HG02759 (cell line): Measurements from ENCODE around the gene PEDS1.
"Not testable (repeated sequence)": the region's sequence is repeated elsewhere in the genome, so short reads cannot be mapped to it uniquely, and the experiment has no call there.

ENCODE experiments used
- ATAC-seq: cut with Tn5 transposase; IDR thresholded peaks from one replicate; pipeline ENCODE4 v1.9.1; 2021; ENCODE audit warnings: mild to moderate bottlenecking, moderate library complexity; ENCODE audit not compliant: unreplicated experiment

The PEDS1 gene

DNA sequence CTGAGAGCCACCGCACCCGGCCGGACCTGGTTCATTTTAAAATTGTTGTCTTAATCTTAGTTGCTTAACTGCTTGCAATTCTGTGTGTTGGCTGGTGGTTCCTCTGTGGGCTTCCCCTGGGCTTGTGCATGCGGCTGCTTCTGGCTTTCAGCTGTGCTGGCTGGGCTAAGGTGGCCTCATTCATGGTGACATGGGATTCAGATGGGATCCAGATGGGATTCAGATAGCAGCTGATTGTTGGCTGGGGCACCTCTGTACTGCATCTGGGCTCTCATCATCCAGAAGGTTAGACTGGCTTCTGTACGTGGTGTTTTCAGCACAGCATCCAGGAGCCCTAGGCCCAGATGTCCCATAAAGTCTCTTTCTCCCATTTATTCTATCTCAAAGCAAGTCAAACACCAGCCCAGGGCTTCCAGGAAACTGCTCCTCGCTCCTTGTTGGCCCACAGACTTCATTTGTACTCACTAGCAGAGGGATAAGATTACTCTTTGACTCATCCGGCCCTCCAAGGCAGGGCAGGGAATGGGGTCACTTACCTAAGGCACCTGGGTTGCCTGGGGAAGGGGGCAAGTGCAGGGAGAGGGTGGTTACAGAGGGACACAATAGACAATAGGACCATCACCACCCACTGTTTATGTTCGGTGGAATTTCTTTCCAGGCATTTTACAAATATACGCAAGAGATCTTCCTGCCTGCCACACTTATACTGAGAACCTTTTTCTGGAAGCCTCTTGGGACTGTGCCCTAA is 10.2 kb upstream of the PEDS1 start:
- no peak for ATAC-seq

GRCh38 chr20:50161494-50161893 is 8.0 kb upstream of the PEDS1 start:
- ATAC-seq, result not testable (repeated sequence)

GRCh38 chr20:50153153-50153499 is 397 bp downstream of the PEDS1 start:
- peak; percentile 1 for ATAC-seq

DNA sequence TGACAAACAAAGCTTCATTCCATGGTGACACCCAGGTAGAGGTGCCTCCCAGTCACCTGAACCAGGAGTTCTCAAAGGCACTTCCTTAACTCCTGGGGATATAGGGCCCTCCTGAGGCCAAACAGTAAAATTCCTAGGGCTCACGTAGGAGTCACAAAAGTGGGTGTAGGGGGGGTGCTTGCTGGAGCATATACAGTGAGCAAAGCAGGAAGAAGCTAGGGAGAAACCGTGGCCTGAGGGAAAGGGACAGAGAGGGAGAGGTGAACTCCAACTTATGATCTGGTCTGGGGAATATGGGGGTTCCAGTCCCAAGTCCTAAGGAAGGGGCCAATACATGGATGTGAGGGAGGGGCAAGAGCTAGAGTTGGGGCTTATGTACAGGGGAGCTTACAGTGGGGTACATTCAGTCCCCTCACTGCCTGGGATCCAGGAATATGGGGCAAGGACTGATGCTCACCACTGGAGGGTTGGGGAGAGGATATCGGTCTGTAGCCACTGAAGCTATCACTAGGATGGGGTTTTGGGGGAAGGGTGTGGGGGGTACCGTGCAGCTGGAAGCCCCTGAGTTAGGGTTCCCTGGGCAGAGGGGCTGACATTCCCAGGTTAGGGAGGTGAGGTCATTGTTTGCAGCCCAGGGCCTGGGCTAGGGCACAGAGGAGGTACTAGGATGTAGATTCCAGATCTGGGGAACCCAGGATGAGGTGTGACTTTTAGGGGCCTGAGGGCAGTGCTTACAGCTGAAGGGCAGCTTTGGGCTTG is 950 bp downstream of the PEDS1 start:
- ATAC-seq, result no peak

- no peak for ATAC-seq
Observed at GRCh38 chr20:50151034-50151743, 2.3 kb downstream of the PEDS1 start.

DNA sequence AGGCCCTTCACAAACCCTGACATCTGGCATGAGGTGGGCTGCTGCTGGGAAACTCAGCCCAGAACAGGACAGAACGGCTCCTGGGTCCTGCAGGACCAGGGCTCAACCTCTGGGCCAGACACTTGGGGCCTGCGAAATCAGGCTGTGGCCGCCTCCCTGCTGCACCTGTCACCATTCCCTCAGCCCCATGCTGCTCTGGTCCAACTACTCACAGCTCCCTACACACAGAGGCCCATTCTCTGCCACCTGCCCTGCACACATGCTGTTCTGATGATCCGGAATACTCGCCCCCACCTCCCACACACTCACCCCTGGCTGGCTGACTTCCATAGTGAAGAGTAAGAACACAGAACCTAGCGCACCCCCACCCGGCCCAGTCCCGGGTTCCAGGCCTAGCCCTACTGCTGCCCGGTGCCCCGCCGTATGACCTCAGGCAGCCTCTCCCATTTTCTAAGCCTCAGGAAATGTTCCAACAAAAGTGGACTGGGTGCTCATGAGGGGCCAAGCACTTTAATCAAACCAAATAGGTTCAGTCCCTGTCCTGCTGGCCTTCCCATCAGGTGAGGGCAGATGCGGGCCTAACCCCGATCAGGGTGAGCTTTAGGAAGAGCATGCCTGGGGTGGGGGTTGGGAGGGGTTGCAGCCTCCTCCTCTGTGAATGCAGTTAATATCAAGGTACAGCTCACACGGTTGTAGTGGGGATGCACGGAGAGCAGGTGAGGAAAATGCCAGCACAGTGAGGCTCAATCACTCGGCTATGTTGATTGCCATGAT is 3.9 kb downstream of the PEDS1 start:
- ATAC-seq, result no peak

GRCh38 chr20:50146732-50147662 is 6.5 kb downstream of the PEDS1 start:
- ATAC-seq, result peak; percentile 84

GRCh38 chr20:50146214-50146613 is 7.3 kb downstream of the PEDS1 start:
- no peak for ATAC-seq

GRCh38 chr20:50145566-50145965 is 8.0 kb downstream of the PEDS1 start:
- no peak for ATAC-seq

DNA sequence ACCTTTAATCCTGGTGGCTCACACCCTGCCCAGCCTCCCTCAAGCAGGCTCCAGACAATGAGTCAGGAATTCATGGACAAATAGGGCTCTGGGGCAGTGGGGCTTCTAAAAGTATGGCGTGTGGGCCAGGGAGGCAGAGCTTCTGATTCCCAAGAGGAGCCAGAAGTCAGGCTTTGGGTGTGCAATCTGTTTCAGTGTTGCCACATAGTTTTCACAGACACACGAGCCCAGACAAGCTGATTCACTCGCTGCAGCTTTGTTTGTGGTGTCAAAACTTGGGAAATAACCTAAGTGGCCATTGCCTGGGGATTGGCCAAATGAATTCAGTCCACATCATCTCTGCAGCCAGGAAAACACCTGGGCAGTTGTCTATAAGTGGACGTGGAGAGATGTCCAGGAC is 9.2 kb downstream of the PEDS1 start:
- no peak for ATAC-seq

GRCh38 chr20:50142812-50143211 is 10.7 kb downstream of the PEDS1 start:
- ATAC-seq, result no peak

- no peak for ATAC-seq
Observed at GRCh38 chr20:50141811-50142561, 11.5 kb downstream of the PEDS1 start.

DNA sequence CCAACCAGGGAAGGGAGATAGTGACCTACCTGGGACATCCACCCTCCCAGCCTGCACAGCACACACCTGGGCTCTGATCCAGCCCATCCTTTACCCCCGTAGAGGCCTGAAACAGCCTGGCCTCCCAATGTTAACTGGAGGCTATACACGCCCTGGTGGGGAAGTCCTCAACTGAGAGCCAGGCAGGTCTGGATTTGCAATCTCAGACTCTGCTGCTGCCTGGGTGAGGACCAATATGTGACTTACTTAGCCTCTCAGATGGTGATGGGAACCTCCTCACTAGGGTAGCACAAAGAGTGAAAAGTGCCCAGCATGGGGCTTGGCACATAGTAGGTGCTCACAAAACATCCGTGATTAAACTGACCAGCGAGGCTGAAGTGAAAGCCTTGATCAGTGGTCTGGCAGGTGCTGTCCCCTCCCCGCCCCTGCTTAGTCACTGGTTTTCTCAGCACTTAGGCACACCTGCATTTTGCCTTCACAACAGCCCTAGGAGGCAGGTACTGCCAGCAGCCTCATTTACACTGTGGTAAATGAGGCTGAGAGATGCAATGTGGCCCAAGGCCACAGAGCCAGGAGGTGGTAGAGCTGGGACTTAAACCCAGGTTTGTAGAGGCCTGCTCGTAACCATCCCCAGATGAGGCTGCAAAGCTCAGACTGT is 12.4 kb downstream of the PEDS1 start:
- ATAC-seq, result no peak

DNA sequence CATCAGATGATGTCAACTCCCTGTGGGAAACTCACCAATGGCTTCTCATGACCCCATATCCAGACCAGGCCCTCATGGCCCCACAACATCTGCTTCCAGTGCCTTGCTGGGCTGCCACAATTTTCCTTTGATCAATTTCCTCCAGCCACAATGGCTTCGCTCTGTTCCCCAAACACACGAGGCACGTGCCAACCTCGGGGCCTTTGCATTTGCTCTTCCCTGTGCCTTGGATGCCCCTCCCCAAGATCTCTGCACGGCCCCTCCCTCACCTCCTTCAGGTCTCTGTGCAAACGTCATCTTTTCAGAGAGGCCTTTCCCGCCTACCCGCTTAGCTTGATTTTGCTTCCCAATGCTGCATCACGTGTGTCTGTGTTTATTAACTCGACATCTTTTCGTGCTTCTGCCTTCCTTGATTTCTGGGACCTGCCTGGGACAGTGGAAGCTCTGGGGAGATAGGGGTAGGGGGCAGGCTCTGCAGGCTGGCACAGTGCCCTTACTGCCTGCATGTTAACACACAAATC is 13.1 kb downstream of the PEDS1 start:
- no peak for ATAC-seq

DNA sequence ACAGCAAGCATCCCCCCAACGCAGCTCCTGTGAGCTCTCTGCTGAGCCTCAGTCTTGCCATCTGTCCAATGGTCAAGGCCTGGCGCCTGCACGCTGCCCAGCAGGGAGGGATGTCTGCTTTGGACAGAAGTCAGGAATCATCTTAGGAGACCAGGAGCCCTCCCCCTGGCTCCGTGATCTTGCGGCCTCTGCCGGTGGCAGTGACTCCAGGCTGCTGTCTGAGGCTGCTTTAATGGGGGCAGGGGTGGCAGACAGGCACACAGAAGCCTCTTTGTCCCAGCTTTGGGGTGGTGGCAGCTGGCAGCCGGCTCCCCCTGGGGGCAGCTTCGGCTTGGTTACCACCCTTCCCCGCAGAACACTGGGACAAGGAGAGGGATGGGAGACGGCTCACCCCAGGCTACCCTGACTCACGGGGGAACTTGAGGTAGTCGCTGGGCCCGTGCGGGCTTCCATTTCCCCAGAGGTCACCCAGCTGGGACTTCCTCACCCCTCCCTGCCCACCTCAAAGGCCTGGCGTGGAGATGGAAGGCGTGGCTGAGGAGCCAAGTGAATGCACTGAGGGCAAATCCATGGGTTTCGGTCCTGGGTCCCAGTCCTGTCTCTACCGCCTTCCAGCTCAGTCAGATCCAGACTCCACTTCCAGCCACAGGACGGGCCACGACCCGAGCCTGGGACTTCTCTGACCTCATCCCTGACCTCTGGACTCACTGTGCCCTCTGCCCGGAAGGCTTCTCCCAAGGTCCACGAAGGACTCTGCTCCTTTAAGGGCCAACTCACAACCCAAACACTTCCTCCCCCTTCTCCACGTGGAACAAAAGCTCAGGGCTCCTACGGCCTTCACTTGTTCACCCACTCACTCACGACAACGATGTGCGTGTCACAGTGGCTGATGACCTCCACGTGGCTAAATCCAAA is 14.8 kb downstream of the PEDS1 start:
- ATAC-seq, result no peak

GRCh38 chr20:50138120-50138478 is 15.4 kb downstream of the PEDS1 start:
- no peak for ATAC-seq

DNA sequence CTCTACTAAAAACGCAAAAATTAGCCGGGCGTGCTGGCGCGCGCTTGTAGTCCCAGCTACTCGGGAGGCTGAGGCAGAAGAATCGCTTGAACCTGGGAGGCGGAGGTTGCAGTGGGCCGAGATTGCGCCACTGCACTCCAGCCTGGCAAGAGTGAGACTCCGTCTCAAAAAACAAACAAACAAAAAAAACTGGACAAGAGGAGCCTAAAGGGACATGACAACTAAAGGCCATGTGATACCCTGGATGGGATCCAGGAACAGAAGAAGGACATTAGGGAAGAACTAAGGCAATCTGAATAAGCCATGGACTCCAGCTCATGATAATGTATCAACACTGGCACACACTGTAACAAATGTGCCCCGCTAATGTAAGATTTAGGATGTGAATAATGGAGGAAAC is 15.8 kb downstream of the PEDS1 start:
- ATAC-seq, result not testable (repeated sequence)
